PC-9 (cell line): Measurements from ENCODE around the gene FBN1. TPM values are rescaled to one million over a fixed set of nuclear protein-coding genes. Genes with fewer than 3 reads are reported as not detected.

Experiments
- BruUV-seq: library from RNA; stranded (reverse); fragments of 400-500 nt; replicated peaks from 2 replicates; lab custom pipeline; 2021; lab: Mats Ljungman, UMichigan
- CTCF ChIA-PET: fragments of 300-600 bp; sonication (Branson Sonifier 250); formaldehyde crosslinking; loops from one replicate; lab custom pipeline; 2022; ENCODE audit warnings: antibody characterized with exemption; lab: Charles Lee
- POLR2A ChIA-PET: fragments of 300-600 bp; sonication (Branson Sonifier 250); formaldehyde crosslinking; loops from one replicate; lab custom pipeline; 2022; ENCODE audit warnings: antibody characterized with exemption; ENCODE audit not compliant: unreplicated experiment; lab: Charles Lee
- DNase-seq, 2 experiments: peaks; one replicate each; pipeline versions ENCODE4 v3.0.0 to v3.0.0-alpha.2; 2015 to 2022; ENCODE audit warnings: mixed read lengths in 1 of 2
- H2AFZ ChIP-seq: fragments of 200-600 bp; sonication (generic); 2 replicates; pipeline ENCODE4 v1.8.1; 2017; ENCODE audit warnings: antibody characterized with exemption
- H3F3A ChIP-seq: fragments of 200-600 bp; sonication (generic); 2 replicates; pipeline ENCODE4 v1.8.1; 2017; ENCODE audit warnings: antibody characterized with exemption, mild to moderate bottlenecking, low read depth; ENCODE audit not compliant: insufficient read depth
- H3K27ac ChIP-seq: fragments of 200-600 bp; sonication (generic); 2 replicates; pipeline ENCODE4 v1.6.1; 2016; ENCODE audit warnings: mixed run types
- H3K27me3 ChIP-seq: fragments of 200-600 bp; sonication (generic); 2 replicates; pipeline ENCODE4 v1.6.1; 2016; ENCODE audit warnings: low read depth, mixed run types; ENCODE audit not compliant: insufficient read depth
- H3K36me3 ChIP-seq: fragments of 200-600 bp; sonication (generic); 2 replicates; pipeline ENCODE4 v1.6.1; 2016; ENCODE audit warnings: low read depth, mixed run types
- H3K4me1 ChIP-seq: fragments of 200-600 bp; sonication (generic); replicated peaks from 2 replicates; pipeline ENCODE4 v1.6.1; 2016; ENCODE audit warnings: mixed run types; ENCODE audit not compliant: insufficient read depth
- H3K4me2 ChIP-seq: fragments of 200-600 bp; sonication (generic); 2 replicates; pipeline ENCODE4 v1.6.1; 2017; ENCODE audit warnings: mixed run types
- H3K4me3 ChIP-seq: fragments of 200-600 bp; sonication (generic); 2 replicates; pipeline ENCODE4 v1.6.1; 2016; ENCODE audit warnings: mixed run types
- H3K79me2 ChIP-seq: fragments of 200-600 bp; sonication (generic); 2 replicates; pipeline ENCODE4 v1.6.1; 2017; ENCODE audit warnings: low read depth, mixed run types
- H3K9me2 ChIP-seq: fragments of 200-600 bp; sonication (generic); 2 replicates; pipeline ENCODE4 v1.8.1; 2017; ENCODE audit warnings: mild to moderate bottlenecking; ENCODE audit not compliant: insufficient read depth
- H3K9me3 ChIP-seq: fragments of 200-600 bp; sonication (generic); 2 replicates; pipeline ENCODE4 v1.8.1; 2016; ENCODE audit warnings: low read depth; ENCODE audit not compliant: insufficient read depth
- H4K20me1 ChIP-seq: fragments of 200-600 bp; sonication (generic); 2 replicates; pipeline ENCODE4 v1.8.1; 2017; ENCODE audit not compliant: insufficient read depth
- CTCF ChIP-seq: fragments of 200-600 bp; sonication (generic); conservative IDR thresholded peaks from 2 replicates; pipeline ENCODE4 v1.6.1; 2017; ENCODE audit warnings: mixed run types, antibody characterized with exemption, mild to moderate bottlenecking, moderate library complexity
- EZH2 ChIP-seq: fragments of 200-600 bp; sonication (generic); IDR thresholded peaks from 2 replicates; pipeline ENCODE4 v1.8.0; 2017; ENCODE audit warnings: antibody characterized with exemption, low read depth
- intact Hi-C: fragments of 100-400 bp; cut with micrococcal nuclease; formaldehyde crosslinking; loops from one replicate; pipeline ENCODE4 v1.10.0; 2022; ENCODE audit not compliant: unreplicated experiment
- total RNA-seq: library from RNA; stranded (reverse); gene quantifications from 2 replicates; pipeline ENCODE4 v1.2.3, GENCODE V29; 2021

The FBN1 gene
- total RNA-seq, 1 experiment from 2014 or later = 1.3 TPM

GRCh38 chr15:48528921-48529320, 116.6 kb downstream of the FBN1 start:
- H3F3A ChIP-seq = no peaks in the 10 kb centered on the region
- DNase-seq = no peak
- intact Hi-C loops = no loop called here
- H3K36me3 ChIP-seq = no peaks in the 10 kb centered on the region
- no TSS peak for BruUV-seq
- H3K27me3 ChIP-seq = no peaks in the 10 kb centered on the region
- no peak overlapping the region for H3K4me3 ChIP-seq
- H3K79me2 ChIP-seq = no peaks in the 10 kb centered on the region
- H3K9me3 ChIP-seq = no peaks in the 10 kb centered on the region
- H3K4me2 ChIP-seq = no peak overlapping the region
- no peak overlapping the region for H3K27ac ChIP-seq
- TF ChIP-seq CTCF (no peak), EZH2 (no peak)
- no peak overlapping the region for H2AFZ ChIP-seq
- CTCF ChIA-PET = no interaction called here
- H3K9me2 ChIP-seq = no peaks in the 10 kb centered on the region
- POLR2A ChIA-PET = interaction anchor here (0.5 kb wide), 1 partner anchor 69 kb away, joined by 5 read pairs; no protein-coding TSS in a partner anchor
- no peaks in the 10 kb centered on the region for H4K20me1 ChIP-seq
- H3K4me1 ChIP-seq = no peaks in the 10 kb centered on the region

GRCh38 chr15:48527517-48527916, 118.0 kb downstream of the FBN1 start:
- CTCF ChIA-PET = no interaction called here

GRCh38 chr15:48522911-48523310, 122.6 kb downstream of the FBN1 start:
- H3F3A ChIP-seq = no peaks in the 10 kb centered on the region
- H3K36me3 ChIP-seq = no peaks in the 10 kb centered on the region
- H3K4me2 ChIP-seq = no peak overlapping the region
- TF ChIP-seq EZH2 = no peak
- no peak for TF ChIP-seq CTCF
- ChIA-PET POLR2A (no interaction called here), CTCF (no interaction called here)
- H3K79me2 ChIP-seq = no peaks in the 10 kb centered on the region
- no peaks in the 10 kb centered on the region for H3K27me3 ChIP-seq
- no peaks in the 10 kb centered on the region for H3K9me2 ChIP-seq
- no peak overlapping the region for H3K27ac ChIP-seq
- DNase-seq = no peak
- no peak overlapping the region for H3K4me3 ChIP-seq
- no peaks in the 10 kb centered on the region for H3K4me1 ChIP-seq
- H4K20me1 ChIP-seq = no peaks in the 10 kb centered on the region
- intact Hi-C loops = no loop called here
- H2AFZ ChIP-seq = no peak overlapping the region
- no TSS peak for BruUV-seq
- H3K9me3 ChIP-seq = no peaks in the 10 kb centered on the region

More at GRCh38 chr15:48527517-48527916, 118.0 kb downstream of the FBN1 start:
- Histone ChIP-seq H3K9me3 (no peaks in the 10 kb centered on the region), H3K79me2 (no peaks in the 10 kb centered on the region), H3K27ac (no peak overlapping the region), H3K9me2 (no peaks in the 10 kb centered on the region), H3K27me3 (no peaks in the 10 kb centered on the region), H4K20me1 (no peaks in the 10 kb centered on the region), H3K36me3 (no peaks in the 10 kb centered on the region), H2AFZ (no peak overlapping the region), H3K4me2 (no peak overlapping the region), H3K4me1 (no peaks in the 10 kb centered on the region), H3F3A (no peaks in the 10 kb centered on the region), H3K4me3 (no peak overlapping the region)
- TF ChIP-seq EZH2 = no peak
- no peak for DNase-seq
- intact Hi-C loops = no loop called here
- POLR2A ChIA-PET = no interaction called here
- BruUV-seq = no TSS peak

- POLR2A ChIA-PET = no interaction called here
- H3K4me2 ChIP-seq = no peak overlapping the region
- H2AFZ ChIP-seq = no peak overlapping the region
- H4K20me1 ChIP-seq = no peaks in the 10 kb centered on the region
- no peak overlapping the region for H3K4me3 ChIP-seq
- H3K9me3 ChIP-seq = no peaks in the 10 kb centered on the region
- no peaks in the 10 kb centered on the region for H3F3A ChIP-seq
- H3K4me1 ChIP-seq = no peaks in the 10 kb centered on the region
- H3K9me2 ChIP-seq = no peaks in the 10 kb centered on the region
- CTCF ChIA-PET = interaction anchor here (0.6 kb wide), 1 partner anchor 119 kb away, joined by 3 read pairs; no protein-coding TSS in a partner anchor
- intact Hi-C loops = no loop called here
- no peak overlapping the region for H3K27ac ChIP-seq
- no peaks in the 10 kb centered on the region for H3K27me3 ChIP-seq
- DNase-seq = no peak
- H3K36me3 ChIP-seq = no peaks in the 10 kb centered on the region
- BruUV-seq = no TSS peak
- no peak for TF ChIP-seq CTCF
- no peak for TF ChIP-seq EZH2
- H3K79me2 ChIP-seq = no peaks in the 10 kb centered on the region
These were observed 123.4 kb downstream of the FBN1 start for GRCh38 chr15:48522123-48522522.
